DND-41 (cell line): ENCODE data around the gene KCTD11.

Experiments
- EZH2 ChIP-seq: IDR thresholded peaks from 3 replicates; pipeline ENCODE4 v1.6.1; 2012; ENCODE audit warnings: borderline replicate concordance, low read depth, mild to moderate bottlenecking, moderate library complexity, low read length, inconsistent platforms; ENCODE audit not compliant: severe bottlenecking
- TF ChIP-seq, protein P1 (sequence below): IDR thresholded peaks from 2 replicates; pipeline ENCODE4 v1.5.1; 2012; ENCODE audit warnings: borderline replicate concordance, low read length, moderate library complexity, mild to moderate bottlenecking; ENCODE audit not compliant: poor library complexity, severe bottlenecking; ENCODE audit errors: extremely low read depth

GRCh38 chr17:7347630-7348477, 4.1 kb upstream of the KCTD11 start:
- TF ChIP-seq EZH2 = no peak
- TF ChIP-seq, protein P1, sequence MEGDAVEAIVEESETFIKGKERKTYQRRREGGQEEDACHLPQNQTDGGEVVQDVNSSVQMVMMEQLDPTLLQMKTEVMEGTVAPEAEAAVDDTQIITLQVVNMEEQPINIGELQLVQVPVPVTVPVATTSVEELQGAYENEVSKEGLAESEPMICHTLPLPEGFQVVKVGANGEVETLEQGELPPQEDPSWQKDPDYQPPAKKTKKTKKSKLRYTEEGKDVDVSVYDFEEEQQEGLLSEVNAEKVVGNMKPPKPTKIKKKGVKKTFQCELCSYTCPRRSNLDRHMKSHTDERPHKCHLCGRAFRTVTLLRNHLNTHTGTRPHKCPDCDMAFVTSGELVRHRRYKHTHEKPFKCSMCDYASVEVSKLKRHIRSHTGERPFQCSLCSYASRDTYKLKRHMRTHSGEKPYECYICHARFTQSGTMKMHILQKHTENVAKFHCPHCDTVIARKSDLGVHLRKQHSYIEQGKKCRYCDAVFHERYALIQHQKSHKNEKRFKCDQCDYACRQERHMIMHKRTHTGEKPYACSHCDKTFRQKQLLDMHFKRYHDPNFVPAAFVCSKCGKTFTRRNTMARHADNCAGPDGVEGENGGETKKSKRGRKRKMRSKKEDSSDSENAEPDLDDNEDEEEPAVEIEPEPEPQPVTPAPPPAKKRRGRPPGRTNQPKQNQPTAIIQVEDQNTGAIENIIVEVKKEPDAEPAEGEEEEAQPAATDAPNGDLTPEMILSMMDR = no peak
